Measurements from ENCODE around the gene ADORA1.

The ADORA1 gene

GRCh38 chr1:203173011-203173555 is 45.6 kb downstream of the ADORA1 start:
- DNase-seq: no peak

GRCh38 chr1:203173566-203173965 is 46.0 kb downstream of the ADORA1 start:
- DNase-seq: no peak

- no peak for DNase-seq
These were observed 46.9 kb downstream of the ADORA1 start for GRCh38 chr1:203174324-203174985.

- DNase-seq: no peak
These were observed 47.8 kb downstream of the ADORA1 start, which contains the start of gene MYBPH for GRCh38 chr1:203175237-203175826. MYBPH (minus strand) TSS chr1:203175826; CDS start chr1:203175755, 71 bp downstream.

- no peak for DNase-seq
These were observed 48.3 kb downstream of the ADORA1 start for GRCh38 chr1:203175827-203176241.

GRCh38 chr1:203176273-203177035 is 48.9 kb downstream of the ADORA1 start:
- DNase-seq: no peak

GRCh38 chr1:203177036-203177405 is 49.5 kb downstream of the ADORA1 start:
- no peak for DNase-seq

- no peak for DNase-seq
These were observed 50.0 kb downstream of the ADORA1 start for GRCh38 chr1:203177470-203178039.

- no peak for DNase-seq
These were observed 50.6 kb downstream of the ADORA1 start for GRCh38 chr1:203178083-203178482.

GRCh38 chr1:203178821-203179666 is 51.5 kb downstream of the ADORA1 start:
- no peak for DNase-seq

- DNase-seq: no peak
These were observed 52.1 kb downstream of the ADORA1 start for GRCh38 chr1:203179667-203180005.

GRCh38 chr1:203180611-203181330 is 53.2 kb downstream of the ADORA1 start:
- no peak for DNase-seq

- DNase-seq: no peak
These were observed 54.3 kb downstream of the ADORA1 start for GRCh38 chr1:203181586-203182386.

- no peak for DNase-seq
These were observed 54.9 kb downstream of the ADORA1 start for GRCh38 chr1:203182387-203182953.

- DNase-seq: no peak
These were observed 56.3 kb downstream of the ADORA1 start for GRCh38 chr1:203183828-203184227.

GRCh38 chr1:203184467-203184866 is 56.9 kb downstream of the ADORA1 start:
- DNase-seq: no peak

GRCh38 chr1:203185061-203185461 is 57.5 kb downstream of the ADORA1 start:
- DNase-seq: no peak

- DNase-seq: no peak
These were observed 58.1 kb downstream of the ADORA1 start for GRCh38 chr1:203185585-203185984.

- no peak for DNase-seq
These were observed 58.5 kb downstream of the ADORA1 start for GRCh38 chr1:203186091-203186445.

Data from right kidney (tissue), 1 donor.